HEK293 (cell line): ENCODE measurements around the gene AAK1.

ENCODE experiments used
- CTCF ChIA-PET: fragments of 350-600 bp; formaldehyde crosslinking; extraction: SDS; loops from one replicate; lab custom pipeline; 2021; ENCODE audit warnings: antibody characterized with exemption; lab: Yijun Ruan, JAX
- POLR2A ChIA-PET: fragments of 300-600 bp; formaldehyde crosslinking; extraction: SDS; loops from one replicate; lab custom pipeline; 2020; ENCODE audit warnings: antibody characterized with exemption, inconsistent platforms; lab: Yijun Ruan, JAX
- H3K27ac ChIP-seq: fragments of 200-500 bp; sonication (Bioruptor generic); 2 replicates; pipeline ENCODE4 v1.5.1; 2014; ENCODE audit warnings: low read depth, low read length, control low read depth, inconsistent platforms; ENCODE audit errors: extremely low read depth
- H3K36me3 ChIP-seq, 2 experiments: fragments of 200-500 bp in 1 of 2; sonication (Bioruptor generic) in 1 of 2; 1 replicate in 1 of 2; 2 replicates in 1 of 2; pipeline ENCODE4 v1.5.1; 2014 to 2017; ENCODE audit warnings: inconsistent platforms in 2 of 2, low read length in 2 of 2; ENCODE audit not compliant: control insufficient read depth in 2 of 2, insufficient read depth in 1 of 2
- H3K4me1 ChIP-seq: fragments of 200-500 bp; sonication (Bioruptor generic); 2 replicates; pipeline ENCODE4 v1.5.1; 2014; ENCODE audit warnings: mild to moderate bottlenecking, low read length, inconsistent platforms; ENCODE audit not compliant: control insufficient read depth, insufficient read depth
- H3K4me3 ChIP-seq: 2 replicates; pipeline ENCODE4 v1.5.1; 2011; ENCODE audit warnings: low read depth, mild to moderate bottlenecking, control low read depth, low read length, moderate library complexity
- H3K9me3 ChIP-seq: fragments of 200-500 bp; sonication (Bioruptor generic); 2 replicates; pipeline ENCODE4 v1.5.1; 2014; ENCODE audit warnings: low read depth, low read length, inconsistent platforms; ENCODE audit not compliant: control insufficient read depth, insufficient read depth
- BCL11A ChIP-seq: fragments of 450-650 bp; formaldehyde crosslinking; IDR thresholded peaks from 2 replicates; pipeline ENCODE4 v1.5.1; 2016; ENCODE audit warnings: low read depth, missing biosample characterization, missing genetic modification characterization
- KLF8 ChIP-seq: fragments of 450-650 bp; formaldehyde crosslinking; IDR thresholded peaks from 2 replicates; pipeline ENCODE4 v1.5.1; 2016; ENCODE audit warnings: missing biosample characterization, missing genetic modification characterization
- ZBTB21 ChIP-seq: fragments of 450-650 bp; formaldehyde crosslinking; IDR thresholded peaks from 2 replicates; pipeline ENCODE4 v1.5.1; 2017; ENCODE audit warnings: missing biosample characterization, missing genetic modification characterization
- ZFP41 ChIP-seq: fragments of 450-650 bp; formaldehyde crosslinking; IDR thresholded peaks from 2 replicates; pipeline ENCODE4 v1.5.1; 2016; ENCODE audit warnings: missing biosample characterization, missing genetic modification characterization, borderline replicate concordance
- ZNF112 ChIP-seq: fragments of 450-650 bp; formaldehyde crosslinking; IDR thresholded peaks from 2 replicates; pipeline ENCODE4 v1.5.0; 2017; ENCODE audit warnings: missing biosample characterization, missing genetic modification characterization
- ZNF24 ChIP-seq: fragments of 450-650 bp; formaldehyde crosslinking; IDR thresholded peaks from 2 replicates; pipeline ENCODE4 v1.5.1; 2016; ENCODE audit warnings: missing biosample characterization, missing genetic modification characterization
- ZNF366 ChIP-seq: fragments of 450-650 bp; formaldehyde crosslinking; conservative IDR thresholded peaks from 2 replicates; pipeline ENCODE4 v1.5.1; 2016; ENCODE audit warnings: missing biosample characterization, missing genetic modification characterization
- ZNF394 ChIP-seq: fragments of 450-650 bp; formaldehyde crosslinking; IDR thresholded peaks from 2 replicates; pipeline ENCODE4 v1.5.1; 2016; ENCODE audit warnings: missing biosample characterization, missing genetic modification characterization, mild to moderate bottlenecking, moderate library complexity, borderline replicate concordance
- ZNF549 ChIP-seq: fragments of 450-650 bp; IDR thresholded peaks from 2 replicates; pipeline ENCODE4 v1.5.1; 2018; ENCODE audit warnings: missing biosample characterization, missing genetic modification characterization, mild to moderate bottlenecking, inconsistent platforms, moderate library complexity
- TF ChIP-seq, protein P1 (sequence below): fragments of 450-650 bp; formaldehyde crosslinking; IDR thresholded peaks from 2 replicates; pipeline ENCODE4 v1.5.1; 2016; ENCODE audit warnings: missing biosample characterization, missing genetic modification characterization, borderline replicate concordance
- TF ChIP-seq, protein P2 (sequence below): fragments of 450-650 bp; formaldehyde crosslinking; IDR thresholded peaks from 2 replicates; pipeline ENCODE4 v1.5.1; 2017; ENCODE audit warnings: missing biosample characterization, mild to moderate bottlenecking, missing genetic modification characterization, moderate library complexity
- TF ChIP-seq, protein P3 (sequence below): fragments of 450-650 bp; formaldehyde crosslinking; IDR thresholded peaks from 2 replicates; pipeline ENCODE4 v1.5.1; 2016; ENCODE audit warnings: missing biosample characterization, missing genetic modification characterization, low read depth
- TF ChIP-seq, protein P4 (sequence below): fragments of 450-650 bp; formaldehyde crosslinking; IDR thresholded peaks from 2 replicates; pipeline ENCODE4 v1.5.1; 2016; ENCODE audit warnings: missing biosample characterization, missing genetic modification characterization
- TF ChIP-seq, protein P5 (sequence below): fragments of 450-650 bp; formaldehyde crosslinking; IDR thresholded peaks from 2 replicates; pipeline ENCODE4 v1.5.1; 2016; ENCODE audit warnings: missing biosample characterization, missing genetic modification characterization, borderline replicate concordance

The AAK1 gene

DNA sequence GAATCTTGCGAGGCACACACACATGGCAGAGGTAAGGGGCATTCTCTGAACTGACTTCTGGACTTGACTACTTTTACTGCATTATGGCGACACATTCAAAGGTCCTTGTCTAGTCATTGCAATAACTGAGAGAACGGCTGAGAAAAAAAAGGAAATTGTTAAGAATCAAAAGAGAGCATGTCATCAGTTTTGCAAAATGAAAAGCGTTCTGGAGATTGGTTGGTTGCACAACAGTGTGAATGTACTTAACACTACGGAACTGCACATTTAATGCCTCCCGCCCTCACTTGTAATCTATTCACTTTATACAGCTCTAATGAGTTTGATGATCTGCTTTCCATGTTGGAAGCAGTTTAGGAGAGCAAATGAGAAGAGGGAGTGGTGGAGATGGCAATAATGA, 137.8 kb downstream of the AAK1 start (continued):
- TF ChIP-seq ZNF112 (tag by site-specific recombination), result no peak

DNA sequence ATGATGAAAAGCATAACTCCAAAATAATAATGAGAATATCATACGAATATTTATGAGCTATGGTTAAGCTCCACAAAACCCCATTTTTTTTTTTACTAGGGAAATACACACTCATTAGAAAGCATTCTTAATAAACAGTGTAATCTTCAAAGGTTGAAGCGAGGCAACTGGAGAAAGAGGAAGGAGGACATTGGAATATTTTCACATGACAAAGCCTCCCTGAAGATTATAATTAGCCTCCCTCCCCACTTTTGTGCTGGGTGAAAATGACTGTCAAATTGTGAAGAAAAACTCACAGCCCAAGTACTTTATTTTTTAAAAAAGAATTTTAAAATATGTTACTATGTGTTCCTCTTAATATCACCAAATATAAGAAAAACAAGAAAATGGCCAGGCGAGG, 142.2 kb downstream of the AAK1 start:
- CTCF ChIA-PET, result interaction anchor here (1.1 to 1.2 kb wide), 2 partner anchors 64 to 125 kb away, joined by 3 to 4 read pairs; no protein-coding TSS in a partner anchor
- H3K4me3 ChIP-seq, result no peak overlapping the region
- peaks cover 11 to 13% of the 10 kb centered on the region in 2 experiments for H3K36me3 ChIP-seq
- H3K4me1 ChIP-seq, result peaks cover 3% of the 10 kb centered on the region; the same call in 1 of the 2 replicates
- no peak overlapping the region for H3K27ac ChIP-seq
- TF ChIP-seq ZFP41 (tag by site-specific recombination) (no peak), ZNF366 (tag by site-specific recombination) (no peak), KLF8 (no peak)
- TF ChIP-seq, protein P1, sequence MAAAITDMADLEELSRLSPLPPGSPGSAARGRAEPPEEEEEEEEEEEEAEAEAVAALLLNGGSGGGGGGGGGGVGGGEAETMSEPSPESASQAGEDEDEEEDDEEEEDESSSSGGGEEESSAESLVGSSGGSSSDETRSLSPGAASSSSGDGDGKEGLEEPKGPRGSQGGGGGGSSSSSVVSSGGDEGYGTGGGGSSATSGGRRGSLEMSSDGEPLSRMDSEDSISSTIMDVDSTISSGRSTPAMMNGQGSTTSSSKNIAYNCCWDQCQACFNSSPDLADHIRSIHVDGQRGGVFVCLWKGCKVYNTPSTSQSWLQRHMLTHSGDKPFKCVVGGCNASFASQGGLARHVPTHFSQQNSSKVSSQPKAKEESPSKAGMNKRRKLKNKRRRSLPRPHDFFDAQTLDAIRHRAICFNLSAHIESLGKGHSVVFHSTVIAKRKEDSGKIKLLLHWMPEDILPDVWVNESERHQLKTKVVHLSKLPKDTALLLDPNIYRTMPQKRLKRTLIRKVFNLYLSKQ, result no peak
- TF ChIP-seq, protein P2, sequence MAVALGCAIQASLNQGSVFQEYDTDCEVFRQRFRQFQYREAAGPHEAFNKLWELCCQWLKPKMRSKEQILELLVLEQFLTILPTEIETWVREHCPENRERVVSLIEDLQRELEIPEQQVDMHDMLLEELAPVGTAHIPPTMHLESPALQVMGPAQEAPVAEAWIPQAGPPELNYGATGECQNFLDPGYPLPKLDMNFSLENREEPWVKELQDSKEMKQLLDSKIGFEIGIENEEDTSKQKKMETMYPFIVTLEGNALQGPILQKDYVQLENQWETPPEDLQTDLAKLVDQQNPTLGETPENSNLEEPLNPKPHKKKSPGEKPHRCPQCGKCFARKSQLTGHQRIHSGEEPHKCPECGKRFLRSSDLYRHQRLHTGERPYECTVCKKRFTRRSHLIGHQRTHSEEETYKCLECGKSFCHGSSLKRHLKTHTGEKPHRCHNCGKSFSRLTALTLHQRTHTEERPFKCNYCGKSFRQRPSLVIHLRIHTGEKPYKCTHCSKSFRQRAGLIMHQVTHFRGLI, result no peak
- H3K9me3 ChIP-seq, result no peaks in the 10 kb centered on the region
- POLR2A ChIA-PET, result no interaction called here

DNA sequence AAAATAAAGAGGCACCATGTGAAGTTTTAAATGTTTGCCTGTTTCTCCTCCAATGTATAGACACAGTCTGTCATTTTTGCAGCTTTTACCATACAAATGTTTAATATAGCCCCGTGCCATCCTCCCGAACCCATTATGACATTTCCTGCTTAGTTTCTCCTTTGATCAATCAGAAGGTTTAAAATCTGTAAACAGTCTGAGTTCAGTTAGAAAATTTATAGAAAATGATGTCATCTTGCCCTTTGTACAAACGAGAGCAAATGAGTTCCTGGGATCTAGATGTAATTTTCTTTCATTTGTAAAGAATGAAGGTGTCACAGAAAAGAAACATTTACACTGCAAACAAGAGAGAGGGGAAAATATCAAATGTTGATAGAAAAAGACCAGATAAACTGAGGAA, 143.6 kb downstream of the AAK1 start:
- Histone ChIP-seq H3K9me3 (no peaks in the 10 kb centered on the region), H3K36me3 (peaks cover 10% of the 10 kb centered on the region in 2 experiments), H3K27ac (no peak overlapping the region), H3K4me1 (peaks cover 3% of the 10 kb centered on the region; the same call in 1 of the 2 replicates), H3K4me3 (no peak overlapping the region)
- TF ChIP-seq ZNF366 (tag by site-specific recombination) (0 out of 2 replicates have a peak, but pooled peaks have one; percentile 22), ZNF394 (tag by site-specific recombination) (no peak)
- TF ChIP-seq, protein P3, sequence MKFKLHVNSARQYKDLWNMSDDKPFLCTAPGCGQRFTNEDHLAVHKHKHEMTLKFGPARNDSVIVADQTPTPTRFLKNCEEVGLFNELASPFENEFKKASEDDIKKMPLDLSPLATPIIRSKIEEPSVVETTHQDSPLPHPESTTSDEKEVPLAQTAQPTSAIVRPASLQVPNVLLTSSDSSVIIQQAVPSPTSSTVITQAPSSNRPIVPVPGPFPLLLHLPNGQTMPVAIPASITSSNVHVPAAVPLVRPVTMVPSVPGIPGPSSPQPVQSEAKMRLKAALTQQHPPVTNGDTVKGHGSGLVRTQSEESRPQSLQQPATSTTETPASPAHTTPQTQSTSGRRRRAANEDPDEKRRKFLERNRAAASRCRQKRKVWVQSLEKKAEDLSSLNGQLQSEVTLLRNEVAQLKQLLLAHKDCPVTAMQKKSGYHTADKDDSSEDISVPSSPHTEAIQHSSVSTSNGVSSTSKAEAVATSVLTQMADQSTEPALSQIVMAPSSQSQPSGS (tag by site-specific recombination), result peak; percentile 70
- TF ChIP-seq, all 188 proteins: peak for 2
- ChIA-PET POLR2A (no interaction called here), CTCF (interaction anchor here (0.6 kb wide), 1 partner anchor 77 kb away, joined by 3 read pairs; no protein-coding TSS in a partner anchor)

DNA sequence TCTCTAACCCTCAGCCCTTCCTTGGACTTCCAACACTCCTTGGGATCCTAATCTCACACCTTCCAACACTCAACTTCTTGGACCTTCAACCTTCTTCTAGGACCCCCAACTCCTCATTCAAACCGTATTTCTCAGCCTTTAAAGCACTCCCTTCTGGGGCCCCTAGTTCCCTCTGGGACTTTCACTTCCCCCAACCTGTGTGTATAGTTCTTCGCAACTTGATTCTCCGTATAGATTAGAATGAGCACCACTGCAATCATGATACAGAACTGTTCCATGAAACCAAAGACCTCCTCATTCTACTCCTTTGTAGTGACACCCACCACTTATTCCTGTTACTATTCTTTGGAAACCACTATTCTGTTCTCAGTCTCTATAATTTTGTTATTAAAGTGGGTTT, 144.3 kb downstream of the AAK1 start:
- peaks cover 3% of the 10 kb centered on the region; the same call in 1 of the 2 replicates for H3K4me1 ChIP-seq
- H3K4me3 ChIP-seq, result no peak overlapping the region
- CTCF ChIA-PET, result interaction anchor here (0.6 kb wide), 1 partner anchor 76 kb away, joined by 3 read pairs; no protein-coding TSS in a partner anchor
- POLR2A ChIA-PET, result no interaction called here
- H3K36me3 ChIP-seq, result peaks cover 10 to 13% of the 10 kb centered on the region in 2 experiments
- no peak overlapping the region for H3K27ac ChIP-seq
- H3K9me3 ChIP-seq, result no peaks in the 10 kb centered on the region
- no peak for TF ChIP-seq BCL11A (tag by site-specific recombination)
- TF ChIP-seq ZNF549 (tag by site-specific recombination), result no peak
- no peak for TF ChIP-seq ZNF24 (tag by site-specific recombination)
- no peak for TF ChIP-seq ZBTB21 (tag by site-specific recombination)
- TF ChIP-seq, protein P4, sequence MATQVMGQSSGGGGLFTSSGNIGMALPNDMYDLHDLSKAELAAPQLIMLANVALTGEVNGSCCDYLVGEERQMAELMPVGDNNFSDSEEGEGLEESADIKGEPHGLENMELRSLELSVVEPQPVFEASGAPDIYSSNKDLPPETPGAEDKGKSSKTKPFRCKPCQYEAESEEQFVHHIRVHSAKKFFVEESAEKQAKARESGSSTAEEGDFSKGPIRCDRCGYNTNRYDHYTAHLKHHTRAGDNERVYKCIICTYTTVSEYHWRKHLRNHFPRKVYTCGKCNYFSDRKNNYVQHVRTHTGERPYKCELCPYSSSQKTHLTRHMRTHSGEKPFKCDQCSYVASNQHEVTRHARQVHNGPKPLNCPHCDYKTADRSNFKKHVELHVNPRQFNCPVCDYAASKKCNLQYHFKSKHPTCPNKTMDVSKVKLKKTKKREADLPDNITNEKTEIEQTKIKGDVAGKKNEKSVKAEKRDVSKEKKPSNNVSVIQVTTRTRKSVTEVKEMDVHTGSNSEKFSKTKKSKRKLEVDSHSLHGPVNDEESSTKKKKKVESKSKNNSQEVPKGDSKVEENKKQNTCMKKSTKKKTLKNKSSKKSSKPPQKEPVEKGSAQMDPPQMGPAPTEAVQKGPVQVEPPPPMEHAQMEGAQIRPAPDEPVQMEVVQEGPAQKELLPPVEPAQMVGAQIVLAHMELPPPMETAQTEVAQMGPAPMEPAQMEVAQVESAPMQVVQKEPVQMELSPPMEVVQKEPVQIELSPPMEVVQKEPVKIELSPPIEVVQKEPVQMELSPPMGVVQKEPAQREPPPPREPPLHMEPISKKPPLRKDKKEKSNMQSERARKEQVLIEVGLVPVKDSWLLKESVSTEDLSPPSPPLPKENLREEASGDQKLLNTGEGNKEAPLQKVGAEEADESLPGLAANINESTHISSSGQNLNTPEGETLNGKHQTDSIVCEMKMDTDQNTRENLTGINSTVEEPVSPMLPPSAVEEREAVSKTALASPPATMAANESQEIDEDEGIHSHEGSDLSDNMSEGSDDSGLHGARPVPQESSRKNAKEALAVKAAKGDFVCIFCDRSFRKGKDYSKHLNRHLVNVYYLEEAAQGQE (tag by site-specific recombination), result no peak
- TF ChIP-seq, protein P5, sequence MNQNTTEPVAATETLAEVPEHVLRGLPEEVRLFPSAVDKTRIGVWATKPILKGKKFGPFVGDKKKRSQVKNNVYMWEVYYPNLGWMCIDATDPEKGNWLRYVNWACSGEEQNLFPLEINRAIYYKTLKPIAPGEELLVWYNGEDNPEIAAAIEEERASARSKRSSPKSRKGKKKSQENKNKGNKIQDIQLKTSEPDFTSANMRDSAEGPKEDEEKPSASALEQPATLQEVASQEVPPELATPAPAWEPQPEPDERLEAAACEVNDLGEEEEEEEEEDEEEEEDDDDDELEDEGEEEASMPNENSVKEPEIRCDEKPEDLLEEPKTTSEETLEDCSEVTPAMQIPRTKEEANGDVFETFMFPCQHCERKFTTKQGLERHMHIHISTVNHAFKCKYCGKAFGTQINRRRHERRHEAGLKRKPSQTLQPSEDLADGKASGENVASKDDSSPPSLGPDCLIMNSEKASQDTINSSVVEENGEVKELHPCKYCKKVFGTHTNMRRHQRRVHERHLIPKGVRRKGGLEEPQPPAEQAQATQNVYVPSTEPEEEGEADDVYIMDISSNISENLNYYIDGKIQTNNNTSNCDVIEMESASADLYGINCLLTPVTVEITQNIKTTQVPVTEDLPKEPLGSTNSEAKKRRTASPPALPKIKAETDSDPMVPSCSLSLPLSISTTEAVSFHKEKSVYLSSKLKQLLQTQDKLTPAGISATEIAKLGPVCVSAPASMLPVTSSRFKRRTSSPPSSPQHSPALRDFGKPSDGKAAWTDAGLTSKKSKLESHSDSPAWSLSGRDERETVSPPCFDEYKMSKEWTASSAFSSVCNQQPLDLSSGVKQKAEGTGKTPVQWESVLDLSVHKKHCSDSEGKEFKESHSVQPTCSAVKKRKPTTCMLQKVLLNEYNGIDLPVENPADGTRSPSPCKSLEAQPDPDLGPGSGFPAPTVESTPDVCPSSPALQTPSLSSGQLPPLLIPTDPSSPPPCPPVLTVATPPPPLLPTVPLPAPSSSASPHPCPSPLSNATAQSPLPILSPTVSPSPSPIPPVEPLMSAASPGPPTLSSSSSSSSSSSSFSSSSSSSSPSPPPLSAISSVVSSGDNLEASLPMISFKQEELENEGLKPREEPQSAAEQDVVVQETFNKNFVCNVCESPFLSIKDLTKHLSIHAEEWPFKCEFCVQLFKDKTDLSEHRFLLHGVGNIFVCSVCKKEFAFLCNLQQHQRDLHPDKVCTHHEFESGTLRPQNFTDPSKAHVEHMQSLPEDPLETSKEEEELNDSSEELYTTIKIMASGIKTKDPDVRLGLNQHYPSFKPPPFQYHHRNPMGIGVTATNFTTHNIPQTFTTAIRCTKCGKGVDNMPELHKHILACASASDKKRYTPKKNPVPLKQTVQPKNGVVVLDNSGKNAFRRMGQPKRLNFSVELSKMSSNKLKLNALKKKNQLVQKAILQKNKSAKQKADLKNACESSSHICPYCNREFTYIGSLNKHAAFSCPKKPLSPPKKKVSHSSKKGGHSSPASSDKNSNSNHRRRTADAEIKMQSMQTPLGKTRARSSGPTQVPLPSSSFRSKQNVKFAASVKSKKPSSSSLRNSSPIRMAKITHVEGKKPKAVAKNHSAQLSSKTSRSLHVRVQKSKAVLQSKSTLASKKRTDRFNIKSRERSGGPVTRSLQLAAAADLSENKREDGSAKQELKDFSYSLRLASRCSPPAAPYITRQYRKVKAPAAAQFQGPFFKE, result no peak
